OCI-LY3 (cell line): ENCODE measurements around the gene HSPB2.

Source experiments
- CTCF ChIP-seq: fragments of 200-600, 300-600 bp; sonication (generic); IDR thresholded peaks from 2 replicates; pipeline ENCODE4 v1.5.1; 2014; ENCODE audit warnings: antibody characterized with exemption, low read length, low read depth
- EZH2phosphoT487 ChIP-seq: fragments of 200-600 bp; shearing (Covaris generic); IDR thresholded peaks from 2 replicates; pipeline ENCODE4 v1.6.1; 2018; ENCODE audit warnings: antibody characterized with exemption, mixed run types, low read depth

- TF ChIP-seq CTCF (no peak), EZH2phosphoT487 (no peak)
These were observed 752 bp upstream of the HSPB2 start, which contains the start of gene CRYAB for GRCh38 chr11:111911563-111912401.
